ENCODE data around the gene PCDHGA2.
A peak's percentile ranks its signal among the peaks of the same experiment; 100 is the strongest.

The PCDHGA2 gene

DNA sequence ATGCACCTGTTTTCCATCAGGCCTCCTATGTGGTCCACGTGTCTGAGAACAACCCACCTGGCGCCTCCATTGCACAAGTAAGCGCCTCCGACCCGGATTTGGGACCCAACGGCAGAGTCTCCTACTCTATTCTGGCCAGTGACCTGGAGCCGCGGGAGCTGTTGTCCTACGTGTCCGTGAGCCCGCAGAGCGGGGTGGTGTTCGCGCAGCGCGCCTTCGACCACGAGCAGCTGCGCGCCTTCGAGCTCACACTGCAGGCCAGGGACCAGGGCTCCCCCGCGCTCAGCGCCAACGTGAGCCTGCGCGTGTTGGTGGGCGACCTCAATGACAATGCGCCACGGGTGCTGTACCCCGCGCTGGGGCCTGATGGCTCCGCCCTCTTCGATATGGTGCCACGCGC, 13.0 kb downstream of the PCDHGA2 start (continued):
- TF ChIP-seq ZNF521 (tag by site-specific recombination; IDR thresholded peaks at IDR 0.05) (no peak), ZFP3 (tag by site-specific recombination; IDR thresholded peaks at IDR 0.05; ENCODE audit: low read depth) (no peak), ZNF366 (tag by site-specific recombination; conservative IDR thresholded peaks at IDR 0.05) (no peak)
- TF ChIP-seq, protein P1, sequence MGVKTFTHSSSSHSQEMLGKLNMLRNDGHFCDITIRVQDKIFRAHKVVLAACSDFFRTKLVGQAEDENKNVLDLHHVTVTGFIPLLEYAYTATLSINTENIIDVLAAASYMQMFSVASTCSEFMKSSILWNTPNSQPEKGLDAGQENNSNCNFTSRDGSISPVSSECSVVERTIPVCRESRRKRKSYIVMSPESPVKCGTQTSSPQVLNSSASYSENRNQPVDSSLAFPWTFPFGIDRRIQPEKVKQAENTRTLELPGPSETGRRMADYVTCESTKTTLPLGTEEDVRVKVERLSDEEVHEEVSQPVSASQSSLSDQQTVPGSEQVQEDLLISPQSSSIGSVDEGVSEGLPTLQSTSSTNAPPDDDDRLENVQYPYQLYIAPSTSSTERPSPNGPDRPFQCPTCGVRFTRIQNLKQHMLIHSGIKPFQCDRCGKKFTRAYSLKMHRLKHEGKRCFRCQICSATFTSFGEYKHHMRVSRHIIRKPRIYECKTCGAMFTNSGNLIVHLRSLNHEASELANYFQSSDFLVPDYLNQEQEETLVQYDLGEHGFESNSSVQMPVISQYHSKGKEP (tag by site-specific recombination; IDR thresholded peaks at IDR 0.05) = no peak
- TF ChIP-seq, protein P2, sequence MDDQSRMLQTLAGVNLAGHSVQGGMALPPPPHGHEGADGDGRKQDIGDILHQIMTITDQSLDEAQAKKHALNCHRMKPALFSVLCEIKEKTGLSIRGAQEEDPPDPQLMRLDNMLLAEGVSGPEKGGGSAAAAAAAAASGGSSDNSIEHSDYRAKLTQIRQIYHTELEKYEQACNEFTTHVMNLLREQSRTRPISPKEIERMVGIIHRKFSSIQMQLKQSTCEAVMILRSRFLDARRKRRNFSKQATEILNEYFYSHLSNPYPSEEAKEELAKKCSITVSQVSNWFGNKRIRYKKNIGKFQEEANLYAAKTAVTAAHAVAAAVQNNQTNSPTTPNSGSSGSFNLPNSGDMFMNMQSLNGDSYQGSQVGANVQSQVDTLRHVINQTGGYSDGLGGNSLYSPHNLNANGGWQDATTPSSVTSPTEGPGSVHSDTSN (CRISPR knock-in tag; IDR thresholded peaks at IDR 0.05) = no peak

DNA sequence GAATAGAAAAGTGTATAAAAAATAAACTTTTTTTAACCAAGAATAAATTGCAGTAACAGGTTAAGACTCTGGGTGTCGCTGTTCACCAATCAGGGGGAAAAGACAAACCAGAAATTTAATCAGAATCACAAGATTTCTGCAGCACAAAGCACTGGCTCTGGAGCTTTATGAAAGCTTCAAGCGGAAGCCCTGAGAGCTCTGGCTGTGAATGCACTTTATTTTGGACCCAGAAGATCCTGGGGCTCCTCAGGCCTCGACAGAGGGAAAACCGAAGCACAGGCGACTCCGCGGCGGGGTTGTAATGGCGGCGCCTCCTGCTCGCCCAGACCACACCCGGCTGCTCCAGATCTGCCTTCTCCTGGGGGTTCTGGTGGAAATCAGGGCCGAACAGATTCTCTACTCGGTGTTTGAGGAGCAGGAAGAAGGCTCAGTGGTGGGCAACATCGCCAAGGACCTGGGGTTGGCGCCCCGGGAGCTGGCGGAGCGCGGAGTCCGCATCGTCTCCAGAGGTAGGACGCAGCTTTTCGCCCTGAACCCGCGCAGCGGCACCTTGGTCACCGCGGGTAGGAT, 16.4 kb downstream of the PCDHGA2 start, which contains the start of gene PCDHGA4:
Gene PCDHGA4, plus strand, starts transcription at position 122 of the 570 bp plus-strand sequence. Its CDS starts 87 bp downstream, at position 209.
- ChIA-PET CTCF (interaction anchor here (0.7 to 2.6 kb wide), 19 partner anchors 9 to 213 kb away, joined by 3 to 17 read pairs (median 5); partner anchors contain the start of genes PCDHGA2, PCDHGA5 and TAF7), POLR2A (no interaction called here)
- Histone ChIP-seq H3K27ac (ENCODE audit: extremely low read depth, low read depth, low read length) (no peak within 1 kb of the TSS), H3K9me3 (ENCODE audit: control insufficient read depth, insufficient read depth, low read depth, low read length) (no peaks in the 10 kb centered on the region), H3K36me3 (ENCODE audit: control insufficient read depth in 2 of 2, insufficient read depth in 1 of 2, low read length in 2 of 2) (no peaks in the 10 kb centered on the region), H3K4me3 (ENCODE audit: low read depth, low read length) (peak within 1 kb of the TSS; percentile 13), H3K4me1 (ENCODE audit: control insufficient read depth, insufficient read depth, low read length) (peaks cover 2% of the 10 kb centered on the region; the same call in 1 of the 2 replicates)
- peak; percentile 21 for TF ChIP-seq ZNF654 (tag by site-specific recombination; IDR thresholded peaks at IDR 0.05; ENCODE audit: low read depth)
- TF ChIP-seq, protein P3, sequence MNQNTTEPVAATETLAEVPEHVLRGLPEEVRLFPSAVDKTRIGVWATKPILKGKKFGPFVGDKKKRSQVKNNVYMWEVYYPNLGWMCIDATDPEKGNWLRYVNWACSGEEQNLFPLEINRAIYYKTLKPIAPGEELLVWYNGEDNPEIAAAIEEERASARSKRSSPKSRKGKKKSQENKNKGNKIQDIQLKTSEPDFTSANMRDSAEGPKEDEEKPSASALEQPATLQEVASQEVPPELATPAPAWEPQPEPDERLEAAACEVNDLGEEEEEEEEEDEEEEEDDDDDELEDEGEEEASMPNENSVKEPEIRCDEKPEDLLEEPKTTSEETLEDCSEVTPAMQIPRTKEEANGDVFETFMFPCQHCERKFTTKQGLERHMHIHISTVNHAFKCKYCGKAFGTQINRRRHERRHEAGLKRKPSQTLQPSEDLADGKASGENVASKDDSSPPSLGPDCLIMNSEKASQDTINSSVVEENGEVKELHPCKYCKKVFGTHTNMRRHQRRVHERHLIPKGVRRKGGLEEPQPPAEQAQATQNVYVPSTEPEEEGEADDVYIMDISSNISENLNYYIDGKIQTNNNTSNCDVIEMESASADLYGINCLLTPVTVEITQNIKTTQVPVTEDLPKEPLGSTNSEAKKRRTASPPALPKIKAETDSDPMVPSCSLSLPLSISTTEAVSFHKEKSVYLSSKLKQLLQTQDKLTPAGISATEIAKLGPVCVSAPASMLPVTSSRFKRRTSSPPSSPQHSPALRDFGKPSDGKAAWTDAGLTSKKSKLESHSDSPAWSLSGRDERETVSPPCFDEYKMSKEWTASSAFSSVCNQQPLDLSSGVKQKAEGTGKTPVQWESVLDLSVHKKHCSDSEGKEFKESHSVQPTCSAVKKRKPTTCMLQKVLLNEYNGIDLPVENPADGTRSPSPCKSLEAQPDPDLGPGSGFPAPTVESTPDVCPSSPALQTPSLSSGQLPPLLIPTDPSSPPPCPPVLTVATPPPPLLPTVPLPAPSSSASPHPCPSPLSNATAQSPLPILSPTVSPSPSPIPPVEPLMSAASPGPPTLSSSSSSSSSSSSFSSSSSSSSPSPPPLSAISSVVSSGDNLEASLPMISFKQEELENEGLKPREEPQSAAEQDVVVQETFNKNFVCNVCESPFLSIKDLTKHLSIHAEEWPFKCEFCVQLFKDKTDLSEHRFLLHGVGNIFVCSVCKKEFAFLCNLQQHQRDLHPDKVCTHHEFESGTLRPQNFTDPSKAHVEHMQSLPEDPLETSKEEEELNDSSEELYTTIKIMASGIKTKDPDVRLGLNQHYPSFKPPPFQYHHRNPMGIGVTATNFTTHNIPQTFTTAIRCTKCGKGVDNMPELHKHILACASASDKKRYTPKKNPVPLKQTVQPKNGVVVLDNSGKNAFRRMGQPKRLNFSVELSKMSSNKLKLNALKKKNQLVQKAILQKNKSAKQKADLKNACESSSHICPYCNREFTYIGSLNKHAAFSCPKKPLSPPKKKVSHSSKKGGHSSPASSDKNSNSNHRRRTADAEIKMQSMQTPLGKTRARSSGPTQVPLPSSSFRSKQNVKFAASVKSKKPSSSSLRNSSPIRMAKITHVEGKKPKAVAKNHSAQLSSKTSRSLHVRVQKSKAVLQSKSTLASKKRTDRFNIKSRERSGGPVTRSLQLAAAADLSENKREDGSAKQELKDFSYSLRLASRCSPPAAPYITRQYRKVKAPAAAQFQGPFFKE (tag by site-specific recombination; IDR thresholded peaks at IDR 0.05; ENCODE audit: borderline replicate concordance) = no peak

DNA sequence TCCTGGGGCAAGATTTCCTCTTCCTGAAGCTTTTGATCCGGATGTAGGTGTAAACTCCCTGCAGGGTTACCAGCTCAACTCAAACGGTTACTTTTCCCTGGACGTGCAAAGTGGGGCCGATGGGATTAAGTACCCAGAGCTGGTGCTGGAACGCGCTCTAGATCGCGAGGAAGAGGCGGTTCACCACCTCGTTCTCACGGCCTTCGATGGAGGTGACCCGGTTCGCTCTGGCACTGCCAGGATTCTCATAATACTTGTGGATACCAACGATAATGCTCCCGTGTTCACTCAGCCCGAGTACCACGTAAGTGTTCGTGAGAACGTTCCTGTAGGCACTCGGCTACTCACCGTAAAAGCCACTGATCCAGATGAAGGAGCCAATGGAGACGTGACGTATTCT, 17.1 kb downstream of the PCDHGA2 start:
- H3K9me3 ChIP-seq (ENCODE audit: control insufficient read depth, insufficient read depth, low read depth, low read length) = peaks cover 1% of the 10 kb centered on the region; the same call in 1 of the 2 replicates
- H3K36me3 ChIP-seq (ENCODE audit: control insufficient read depth in 2 of 2, insufficient read depth in 1 of 2, low read length in 2 of 2) = no peaks in the 10 kb centered on the region
- no peak for TF ChIP-seq ZNF423 (tag by site-specific recombination; IDR thresholded peaks at IDR 0.05)
- TF ChIP-seq REPIN1 (tag by site-specific recombination; IDR thresholded peaks at IDR 0.05; ENCODE audit: low read depth) = no peak
- TF ChIP-seq ZIC2 (tag by site-specific recombination; IDR thresholded peaks at IDR 0.05) = no peak
- no peak for TF ChIP-seq ZNF768 (tag by site-specific recombination; IDR thresholded peaks at IDR 0.05)
- no peak for TF ChIP-seq ZNF404 (tag by site-specific recombination; IDR thresholded peaks at IDR 0.05)
- no peak for TF ChIP-seq ZNF223 (tag by site-specific recombination; IDR thresholded peaks at IDR 0.05)
- no peak for TF ChIP-seq ZBTB8A (tag by site-specific recombination; IDR thresholded peaks at IDR 0.05)
- no peak for TF ChIP-seq ZNF132 (tag by site-specific recombination; IDR thresholded peaks at IDR 0.05; ENCODE audit: borderline replicate concordance)
- no peak for TF ChIP-seq ZBTB21 (tag by site-specific recombination; IDR thresholded peaks at IDR 0.05)
- no peak for TF ChIP-seq ZNF776 (tag by site-specific recombination; IDR thresholded peaks at IDR 0.05; ENCODE audit: borderline replicate concordance)
- no peak for TF ChIP-seq ZNF544 (tag by site-specific recombination; IDR thresholded peaks at IDR 0.05)
- no peak for TF ChIP-seq ZNF560 (tag by site-specific recombination; IDR thresholded peaks at IDR 0.05; ENCODE audit: borderline replicate concordance)
- POLR2A ChIA-PET = no interaction called here
- CTCF ChIA-PET = interaction anchor here (0.7 to 2.6 kb wide), 12 partner anchors 9 to 208 kb away, joined by 3 to 17 read pairs (median 6); partner anchors contain the start of genes PCDHGA2 and PCDHGA5
- H3K4me3 ChIP-seq (ENCODE audit: low read depth, low read length) = no peak overlapping the region
- H3K4me1 ChIP-seq (ENCODE audit: control insufficient read depth, insufficient read depth, low read length) = no peaks in the 10 kb centered on the region
- no peak overlapping the region for H3K27ac ChIP-seq (ENCODE audit: extremely low read depth, low read depth, low read length)

Measured in HEK293 (cell line).